Omental fat pad (tissue), 4 donors: ENCODE data around the gene TRPT1. TPM values are rescaled to one million over a fixed set of nuclear protein-coding genes. Genes with fewer than 3 reads are reported as not detected.

ENCODE experiments used
- ATAC-seq: fragments of 150-250 bp; one replicate; pipeline ENCODE4 v1.9.1; 2016; ENCODE audit warnings: mild to moderate bottlenecking, moderate library complexity; ENCODE audit not compliant: low FRiP score
- DNase-seq: peaks from one replicate; pipeline ENCODE4 v3.0.0-alpha.2; 2019; ENCODE audit warnings: low spot score
- CTCF ChIP-seq, 3 donors: fragments of 450-650 bp; IDR thresholded peaks; one replicate each; pipeline ENCODE4 v1.5.1; 2016 to 2017; ENCODE audit warnings: antibody characterized with exemption in 3 of 3, mild to moderate bottlenecking in 3 of 3, moderate library complexity in 2 of 3
- total RNA-seq, 4 donors: library from RNA; depleted of rRNA; stranded (reverse); fragments of >200 nt; gene quantifications; one replicate each; pipeline ENCODE4 v1.1.0, GENCODE V29; 2016

Gene TRPT1
- total RNA-seq, 4 donors from 2014 or later = 26.3 to 56.6 (median 37.3) TPM

DNA sequence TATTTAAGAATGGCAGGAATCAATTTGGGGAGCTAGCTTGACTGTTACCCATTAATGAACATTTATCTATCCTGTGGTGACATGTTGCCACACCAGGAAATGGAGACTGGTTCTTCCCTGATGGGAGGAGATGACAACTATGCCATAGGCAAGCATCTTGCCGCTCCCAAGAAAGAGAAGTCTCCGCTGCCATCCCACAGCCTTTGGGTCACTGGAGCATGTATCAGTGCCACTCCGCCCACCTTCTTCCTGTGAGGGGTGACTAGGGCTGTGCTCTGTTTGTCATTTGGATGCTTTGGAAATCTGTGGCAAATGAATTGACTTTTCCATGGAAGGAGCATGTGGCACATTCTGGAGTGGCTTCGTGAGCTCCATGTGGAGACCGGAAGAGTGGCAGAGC lies 33.6 kb downstream of the TRPT1 start:
- no peak for ATAC-seq
- no peak for DNase-seq
- no peak for TF ChIP-seq CTCF (IDR thresholded peaks at IDR 0.05)

- TF ChIP-seq CTCF (IDR thresholded peaks at IDR 0.05) = no peak
- DNase-seq = no peak
Measured at GRCh38 chr11:64186492-64187165, 39.4 kb downstream of the TRPT1 start.

DNA sequence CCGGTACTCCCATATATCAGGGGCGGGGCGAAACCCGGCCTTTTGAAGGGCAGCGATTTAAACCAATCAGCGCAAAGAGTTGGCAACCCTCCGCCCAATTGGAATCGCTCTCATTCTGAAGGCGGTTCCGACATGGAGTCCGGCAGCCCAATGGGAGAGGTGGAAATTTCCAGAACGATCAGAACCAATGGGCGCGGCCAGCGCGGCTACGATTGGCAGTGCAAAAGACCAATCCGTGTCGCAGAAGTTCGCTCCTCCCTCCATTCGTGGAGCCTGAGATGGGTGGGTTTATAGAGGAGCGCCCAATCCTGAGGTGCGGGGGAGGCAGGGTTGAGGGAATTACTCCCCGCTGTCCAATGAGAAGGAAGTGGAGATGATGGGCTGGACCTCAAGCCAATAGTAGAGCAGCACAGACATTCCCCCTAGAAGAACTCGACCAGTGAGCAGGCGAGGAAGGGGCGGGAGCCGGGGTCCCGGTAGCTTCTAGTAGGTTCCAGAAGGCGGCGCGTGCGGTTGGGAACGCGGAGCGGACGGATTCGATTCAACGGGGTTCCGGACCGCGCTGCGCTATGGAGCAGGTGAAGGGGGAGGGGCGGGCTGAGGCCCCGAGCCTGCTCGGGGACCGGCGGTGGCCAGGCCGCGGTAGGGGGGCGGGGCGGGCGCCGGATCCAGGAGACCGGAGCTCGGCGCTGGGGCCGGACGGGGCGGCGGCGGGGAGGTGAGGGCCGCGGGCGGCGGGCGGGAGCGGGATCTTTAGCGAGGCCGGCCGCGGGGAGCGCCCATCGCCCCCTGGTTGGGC lies 40.1 kb downstream of the TRPT1 start, which contains the start of gene STIP1:
TSS of gene STIP1 (plus strand) at position 479 of the 799 bp plus-strand sequence. CDS start at position 570, 91 bp downstream.
- peak in 1 of 3 donors; percentile 8 for TF ChIP-seq CTCF (IDR thresholded peaks at IDR 0.05)
- ATAC-seq = peak; percentile 95
- peak; percentile 93 for DNase-seq

More at GRCh38 chr11:64186492-64187165, 39.4 kb downstream of the TRPT1 start:
- ATAC-seq = no peak

- TF ChIP-seq CTCF (IDR thresholded peaks at IDR 0.05) = no peak
- DNase-seq (peak; percentile 65), ATAC-seq (peak; percentile 58)
Measured at GRCh38 chr11:64185175-64185692, 40.8 kb downstream of the TRPT1 start.

GRCh38 chr11:64183890-64184289 lies 42.1 kb downstream of the TRPT1 start:
- TF ChIP-seq CTCF (IDR thresholded peaks at IDR 0.05) = no peak
- ATAC-seq (no peak), DNase-seq (no peak)

- ATAC-seq (peak; percentile 30), DNase-seq (peak; percentile 65)
- TF ChIP-seq CTCF (IDR thresholded peaks at IDR 0.05) = no peak
Measured at GRCh38 chr11:64181506-64182411, 44.2 kb downstream of the TRPT1 start.
